WERI-Rb-1 (cell line): ENCODE data around the gene SYT9.

Source experiments
- DNase-seq: peaks from one replicate; pipeline ENCODE4 v3.0.0-alpha.2; 2020
- H3K27ac ChIP-seq: fragments of 250-450 bp; sonication (Bioruptor Pico); 2 replicates; pipeline ENCODE4 v1.5.1; 2020; ENCODE audit warnings: mild to moderate bottlenecking, moderate library complexity
- H3K27me3 ChIP-seq: fragments of 250-450 bp; sonication (Bioruptor Pico); 2 replicates; pipeline ENCODE4 v1.5.1; 2021; ENCODE audit warnings: mild to moderate bottlenecking, low read depth, moderate library complexity; ENCODE audit not compliant: insufficient read depth, severe bottlenecking
- H3K36me3 ChIP-seq: fragments of 250-450 bp; sonication (Bioruptor Pico); 2 replicates; pipeline ENCODE4 v1.5.1; 2020; ENCODE audit warnings: mild to moderate bottlenecking, moderate library complexity
- H3K4me3 ChIP-seq: 2 replicates; pipeline ENCODE4 v1.5.1; 2011; ENCODE audit warnings: low read depth, mild to moderate bottlenecking, control low read depth, low read length
- H3K9me3 ChIP-seq: fragments of 250-450 bp; sonication (Bioruptor Pico); 2 replicates; pipeline ENCODE4 v1.5.1; 2021; ENCODE audit warnings: mild to moderate bottlenecking, moderate library complexity; ENCODE audit not compliant: severe bottlenecking
- CTCF ChIP-seq: IDR thresholded peaks from 2 replicates; pipeline ENCODE4 v1.5.1; 2011; ENCODE audit warnings: low read depth, mild to moderate bottlenecking, control low read depth, inconsistent platforms, low read length

The SYT9 gene

DNA sequence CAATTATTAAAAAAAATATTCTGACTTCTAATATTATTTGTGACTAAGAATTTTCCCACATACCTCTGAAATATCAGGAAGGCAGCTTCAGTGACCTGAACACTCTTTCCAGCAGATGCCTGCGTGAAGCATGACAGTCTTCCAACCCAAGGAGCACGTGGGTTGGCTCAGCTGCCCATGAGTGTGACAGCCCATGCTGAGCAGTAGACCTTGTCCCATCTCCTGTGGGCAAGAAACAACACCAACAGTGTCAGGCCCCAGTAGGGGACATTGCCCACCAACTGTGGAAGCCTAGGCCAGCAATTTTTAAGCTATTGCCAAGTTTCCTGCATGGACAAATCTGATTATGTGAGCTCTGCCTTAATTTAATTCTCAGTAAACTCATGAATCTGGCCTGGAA, 167.2 kb downstream of the SYT9 start:
- no peak for DNase-seq
- no peaks in the 10 kb centered on the region for H3K36me3 ChIP-seq
- H3K9me3 ChIP-seq, result no peaks in the 10 kb centered on the region
- peaks cover 59% of the 10 kb centered on the region for H3K27me3 ChIP-seq
- TF ChIP-seq CTCF, result no peak
- no peak overlapping the region for H3K4me3 ChIP-seq
- H3K27ac ChIP-seq, result no peak overlapping the region

- no peak for DNase-seq
- Histone ChIP-seq H3K9me3 (no peaks in the 10 kb centered on the region), H3K27me3 (peaks cover 54% of the 10 kb centered on the region), H3K36me3 (no peaks in the 10 kb centered on the region), H3K4me3 (no peak overlapping the region), H3K27ac (no peak overlapping the region)
- no peak for TF ChIP-seq CTCF
Measured at GRCh38 chr11:7421136-7421535, 169.4 kb downstream of the SYT9 start.

DNA sequence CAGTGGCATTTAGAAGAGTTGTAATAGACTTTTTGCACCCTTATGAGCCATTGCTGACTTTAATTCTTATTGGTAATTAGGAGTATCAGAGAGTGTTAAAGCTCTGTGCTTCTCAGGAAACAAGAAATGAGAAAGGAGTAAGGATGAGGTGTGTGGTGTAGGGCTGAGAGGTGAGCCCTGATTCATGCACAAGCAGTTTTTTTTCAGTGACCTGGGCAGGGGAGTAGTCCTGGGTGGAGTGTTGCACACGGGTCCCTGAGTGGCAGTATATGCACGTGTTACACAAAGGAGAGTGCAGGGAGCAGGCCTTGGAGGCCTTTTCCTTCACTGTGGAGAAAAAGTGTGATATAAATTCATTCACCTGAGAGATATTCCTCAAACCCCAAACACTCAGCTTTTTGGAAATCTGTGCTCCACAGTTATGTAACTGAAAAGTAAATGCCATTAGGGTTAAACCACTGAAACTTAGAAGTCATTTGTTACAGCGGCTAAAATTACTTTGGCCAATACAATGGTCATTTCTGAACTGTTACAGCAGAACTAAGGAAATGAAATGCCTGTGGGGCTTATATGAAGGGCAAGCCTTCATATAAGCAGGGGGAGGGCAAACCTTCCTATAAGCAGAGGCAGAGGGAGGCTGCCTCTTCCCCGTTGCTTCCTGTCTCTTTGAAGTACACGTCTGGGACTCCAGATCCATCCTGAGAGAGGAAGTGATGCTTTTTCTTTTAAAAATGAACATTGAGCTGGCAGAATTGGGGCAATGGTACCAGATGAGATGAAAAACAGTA, 171.0 kb downstream of the SYT9 start:
- Histone ChIP-seq H3K4me3 (no peak overlapping the region), H3K9me3 (no peaks in the 10 kb centered on the region), H3K27ac (no peak overlapping the region), H3K36me3 (no peaks in the 10 kb centered on the region), H3K27me3 (peaks cover 55% of the 10 kb centered on the region)
- no peak for DNase-seq
- TF ChIP-seq CTCF, result no peak

DNA sequence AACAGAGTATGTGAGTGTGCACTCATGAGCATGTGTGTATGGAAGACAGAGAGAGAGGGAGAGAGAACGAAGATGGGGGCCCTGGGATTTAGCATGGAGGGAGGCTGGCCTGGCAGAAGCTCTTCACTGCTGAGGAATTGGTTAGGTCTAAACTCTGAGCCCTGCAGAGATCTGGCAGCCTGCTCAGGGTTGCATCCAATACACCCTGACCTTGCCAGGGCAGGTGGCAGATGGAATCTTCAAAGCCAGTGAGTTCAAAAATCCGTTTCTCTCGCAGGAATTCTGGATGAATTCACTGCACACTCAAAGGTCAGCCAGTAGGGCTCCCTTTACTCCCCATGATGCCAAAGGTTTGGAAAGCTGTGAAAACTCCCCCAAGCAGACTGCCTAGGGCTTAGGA, 172.2 kb downstream of the SYT9 start:
- no peaks in the 10 kb centered on the region for H3K36me3 ChIP-seq
- no peak overlapping the region for H3K27ac ChIP-seq
- no peak for TF ChIP-seq CTCF
- no peak for DNase-seq
- no peaks in the 10 kb centered on the region for H3K9me3 ChIP-seq
- H3K27me3 ChIP-seq, result peaks cover 57% of the 10 kb centered on the region
- H3K4me3 ChIP-seq, result no peak overlapping the region

- no peak for TF ChIP-seq CTCF
- H3K9me3 ChIP-seq, result no peaks in the 10 kb centered on the region
Measured at GRCh38 chr11:7427733-7428132, 176.0 kb downstream of the SYT9 start.

DNA sequence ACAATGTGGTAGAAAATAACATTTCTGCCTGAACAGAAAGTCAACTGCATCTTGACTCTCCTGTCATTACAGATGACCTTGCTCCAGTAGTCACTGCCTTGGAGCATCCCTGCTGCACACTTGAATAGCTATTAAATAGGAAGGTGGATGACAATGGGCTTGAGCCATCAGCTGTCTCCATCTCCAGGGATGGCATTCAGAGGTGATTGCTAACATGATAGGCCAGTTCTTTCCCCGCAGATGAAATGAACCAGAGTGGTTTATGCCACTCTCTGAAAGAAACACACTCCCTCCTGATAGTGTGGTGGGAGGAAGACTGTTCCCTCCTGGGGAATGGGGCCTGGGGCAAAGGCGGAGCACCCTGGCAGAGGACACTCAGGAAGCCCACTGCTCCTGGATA, 176.5 kb downstream of the SYT9 start:
- Histone ChIP-seq H3K27ac (no peak overlapping the region), H3K4me3 (no peak overlapping the region), H3K9me3 (no peaks in the 10 kb centered on the region), H3K27me3 (peaks cover 60% of the 10 kb centered on the region), H3K36me3 (no peaks in the 10 kb centered on the region)
- TF ChIP-seq CTCF, result no peak
- no peak for DNase-seq

More at GRCh38 chr11:7427733-7428132, 176.0 kb downstream of the SYT9 start:
- H3K27me3 ChIP-seq, result peaks cover 60% of the 10 kb centered on the region
- no peak for DNase-seq
- no peak overlapping the region for H3K4me3 ChIP-seq
- H3K27ac ChIP-seq, result no peak overlapping the region
- H3K36me3 ChIP-seq, result no peaks in the 10 kb centered on the region
